Activated CD8-positive, alpha-beta memory T cell treated with anti-CD3 and anti-CD28 coated beads for 4 hours (primary cell): Measurements from ENCODE around the gene GLS2.
"Not testable (repeated sequence)": the region's sequence is repeated elsewhere in the genome, so short reads cannot be mapped to it uniquely, and the experiment has no call there.

ENCODE experiments used
- DNase-seq, 2 donors: peaks; one replicate each; pipeline ENCODE4 v3.0.0-alpha.2; 2020; ENCODE audit warnings: low read depth in 2 of 2

GLS2 gene

GRCh38 chr12:56493409-56494105 lies 5.6 kb upstream of the GLS2 start:
- not testable (repeated sequence) for DNase-seq

GRCh38 chr12:56490360-56490759 lies 2.4 kb upstream of the GLS2 start:
- DNase-seq: no peak

GRCh38 chr12:56487448-56488040 lies 417 bp downstream of the GLS2 start:
- no peak for DNase-seq

- no peak for DNase-seq
Measured at GRCh38 chr12:56486694-56487093, 1.3 kb downstream of the GLS2 start.

- no peak for DNase-seq
Measured at GRCh38 chr12:56484566-56484965, 3.4 kb downstream of the GLS2 start.

GRCh38 chr12:56479625-56480024 lies 8.3 kb downstream of the GLS2 start:
- DNase-seq: no peak

GRCh38 chr12:56477521-56478225 lies 10.3 kb downstream of the GLS2 start:
- no peak for DNase-seq

- no peak for DNase-seq
Measured at GRCh38 chr12:56476972-56477432, 11.0 kb downstream of the GLS2 start.

- no peak for DNase-seq
Measured at GRCh38 chr12:56476143-56476542, 11.8 kb downstream of the GLS2 start.

- no peak for DNase-seq
Measured at GRCh38 chr12:56474389-56474788, 13.6 kb downstream of the GLS2 start.

GRCh38 chr12:56469007-56469930 lies 18.7 kb downstream of the GLS2 start:
- no peak for DNase-seq

- DNase-seq: peak; percentile 85 to 89
Measured at GRCh38 chr12:56468216-56469006, 19.6 kb downstream of the GLS2 start, which contains the start of gene SPRYD4. TSS of gene SPRYD4 (plus strand) at chr12:56468578. CDS start at chr12:56468592, 14 bp downstream.

GRCh38 chr12:56462565-56462964 lies 25.4 kb downstream of the GLS2 start:
- no peak for DNase-seq

GRCh38 chr12:56461235-56462159 lies 26.5 kb downstream of the GLS2 start:
- DNase-seq: no peak

GRCh38 chr12:56457817-56458216 lies 30.1 kb downstream of the GLS2 start:
- DNase-seq: no peak

GRCh38 chr12:56454557-56454956 lies 33.4 kb downstream of the GLS2 start, which contains the start of gene MIP:
TSS of gene MIP (minus strand) at chr12:56454657. CDS start at chr12:56454613, 44 bp downstream.
- DNase-seq: no peak

- no peak for DNase-seq
Measured at GRCh38 chr12:56451147-56451546, 36.8 kb downstream of the GLS2 start.

GRCh38 chr12:56450241-56450640 lies 37.7 kb downstream of the GLS2 start:
- DNase-seq: no peak

- no peak for DNase-seq
Measured at GRCh38 chr12:56449622-56449984, 38.4 kb downstream of the GLS2 start.
